ENCODE results near the gene AGA.

Gene AGA

GRCh38 chr4:177385576-177386277 lies 56.5 kb downstream of the AGA start:
- DNase-seq (ENCODE audit: low spot score): no peak

- DNase-seq (ENCODE audit: low spot score): no peak
Observed at GRCh38 chr4:177384856-177385397, 57.3 kb downstream of the AGA start.

- DNase-seq (ENCODE audit: low spot score): no peak
Observed at GRCh38 chr4:177381762-177382310, 60.4 kb downstream of the AGA start.

Data from CD4-positive, alpha-beta T cell treated with Interleukin-15 for 4 hours (primary cell).